NCI-H345 treated with DMSO at 0.1 percent for 48 hours (cell line): ENCODE measurements around the gene FCMR.

Experiments
- DNase-seq: peaks from one replicate; lab custom pipeline; 2025; ENCODE audit not compliant: unreplicated experiment; lab: John Stamatoyannopoulos, UW

The FCMR gene

GRCh38 chr1:206902702-206903101 lies 19.0 kb downstream of the FCMR start:
- no peak for DNase-seq

- DNase-seq, result no peak
These were observed 19.8 kb downstream of the FCMR start for GRCh38 chr1:206901944-206902343.

GRCh38 chr1:206900149-206900548 lies 21.6 kb downstream of the FCMR start:
- no peak for DNase-seq

GRCh38 chr1:206899717-206900116 lies 22.0 kb downstream of the FCMR start:
- DNase-seq, result no peak

- no peak for DNase-seq
These were observed 22.8 kb downstream of the FCMR start for GRCh38 chr1:206898915-206899431.

- no peak for DNase-seq
These were observed 23.4 kb downstream of the FCMR start for GRCh38 chr1:206898089-206898914.

GRCh38 chr1:206897175-206897574 lies 24.6 kb downstream of the FCMR start, which contains the start of gene IL24:
Gene IL24 (plus strand): TSS chr1:206897443. CDS start chr1:206897833, 390 bp downstream.
- DNase-seq, result no peak

- DNase-seq, result no peak
These were observed 25.5 kb downstream of the FCMR start for GRCh38 chr1:206896261-206896660.

GRCh38 chr1:206895837-206896242 lies 25.9 kb downstream of the FCMR start:
- DNase-seq, result peak; percentile 34

GRCh38 chr1:206895325-206895724 lies 26.4 kb downstream of the FCMR start:
- peak; percentile 39 for DNase-seq

- no peak for DNase-seq
These were observed 28.4 kb downstream of the FCMR start for GRCh38 chr1:206893380-206893779.

- no peak for DNase-seq
These were observed 29.3 kb downstream of the FCMR start for GRCh38 chr1:206892351-206892984.

- DNase-seq, result no peak
These were observed 30.3 kb downstream of the FCMR start for GRCh38 chr1:206891412-206891811.

GRCh38 chr1:206890125-206891060 lies 31.3 kb downstream of the FCMR start:
- no peak for DNase-seq

GRCh38 chr1:206887701-206888100 lies 34.0 kb downstream of the FCMR start:
- DNase-seq, result no peak

- DNase-seq, result no peak
These were observed 34.9 kb downstream of the FCMR start for GRCh38 chr1:206886831-206887230.

GRCh38 chr1:206885341-206886060 lies 36.2 kb downstream of the FCMR start:
- DNase-seq, result no peak

- no peak for DNase-seq
These were observed 37.9 kb downstream of the FCMR start for GRCh38 chr1:206883876-206884275.

GRCh38 chr1:206883160-206883559 lies 38.6 kb downstream of the FCMR start:
- DNase-seq, result no peak

GRCh38 chr1:206882555-206882954 lies 39.2 kb downstream of the FCMR start:
- DNase-seq, result no peak
